Chondrocyte (in vitro differentiated cells): ENCODE data around the gene ATF1. TPM values are rescaled to one million over a fixed set of nuclear protein-coding genes. Genes with fewer than 3 reads are reported as not detected.

Experiments used
- DNase-seq: peaks from one replicate; pipeline ENCODE4 v3.0.0; 2021; ENCODE audit warnings: mixed read lengths, low spot score
- H3K27ac Mint-ChIP-seq: one replicate; pipeline ENCODE4 v1.8.0; 2021; ENCODE audit warnings: mild to moderate bottlenecking, moderate library complexity, mixed read lengths; ENCODE audit not compliant: unreplicated experiment
- H3K27me3 Mint-ChIP-seq: 2 replicates; pipeline ENCODE4 v1.8.0; 2021; ENCODE audit warnings: low read depth, mixed read lengths
- H3K36me3 Mint-ChIP-seq: 2 replicates; pipeline ENCODE4 v1.8.0; 2021; ENCODE audit warnings: low read depth, mixed read lengths
- H3K4me1 Mint-ChIP-seq: 2 replicates; pipeline ENCODE4 v1.8.0; 2021; ENCODE audit warnings: low read depth, mild to moderate bottlenecking, mixed read lengths
- H3K4me3 Mint-ChIP-seq: one replicate; pipeline ENCODE4 v1.8.0; 2021; ENCODE audit warnings: mild to moderate bottlenecking, moderate library complexity, mixed read lengths; ENCODE audit not compliant: unreplicated experiment
- H3K9me3 Mint-ChIP-seq: 2 replicates; pipeline ENCODE4 v1.8.0; 2021; ENCODE audit warnings: low read depth, mixed read lengths
- total RNA-seq: library from RNA; stranded (reverse); gene quantifications from 3 replicates; pipeline ENCODE4 v1.2.1, GENCODE V29; 2021
- TF ChIP-seq, protein P1 (sequence below): fragments of 200-600 bp; sonication (generic); IDR thresholded peaks from 2 replicates; pipeline ENCODE4 v1.5.0; 2021; ENCODE audit warnings: antibody characterized with exemption, mild to moderate bottlenecking, moderate library complexity

ATF1 gene
- total RNA-seq, 1 donor from 2014 or later, result 22.6 TPM

DNA sequence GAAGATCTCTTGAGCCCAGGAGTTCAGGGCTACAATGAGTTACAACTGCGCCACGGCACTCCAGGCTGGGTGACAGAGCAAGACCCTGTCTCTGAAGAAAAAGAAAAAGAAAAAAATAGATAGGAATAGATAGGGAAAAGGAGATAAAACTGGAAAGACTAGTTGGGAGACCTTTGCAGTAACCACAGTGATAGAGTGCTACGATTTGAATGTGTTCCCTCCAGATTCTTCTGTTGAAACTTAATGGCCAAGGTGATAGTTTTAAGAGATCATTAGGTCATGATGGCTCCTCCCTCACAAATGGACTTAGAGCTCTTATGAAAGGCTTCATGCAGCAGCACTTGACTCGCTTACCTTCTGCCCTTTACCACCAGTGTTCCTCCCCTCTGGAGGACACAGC is 13.5 kb upstream of the ATF1 start:
- no peaks in the 10 kb centered on the region for H3K27me3 Mint-ChIP-seq
- no peak overlapping the region for H3K4me3 Mint-ChIP-seq
- H3K9me3 Mint-ChIP-seq, result peaks cover 1% of the 10 kb centered on the region
- H3K27ac Mint-ChIP-seq, result no peak overlapping the region
- TF ChIP-seq, protein P1, sequence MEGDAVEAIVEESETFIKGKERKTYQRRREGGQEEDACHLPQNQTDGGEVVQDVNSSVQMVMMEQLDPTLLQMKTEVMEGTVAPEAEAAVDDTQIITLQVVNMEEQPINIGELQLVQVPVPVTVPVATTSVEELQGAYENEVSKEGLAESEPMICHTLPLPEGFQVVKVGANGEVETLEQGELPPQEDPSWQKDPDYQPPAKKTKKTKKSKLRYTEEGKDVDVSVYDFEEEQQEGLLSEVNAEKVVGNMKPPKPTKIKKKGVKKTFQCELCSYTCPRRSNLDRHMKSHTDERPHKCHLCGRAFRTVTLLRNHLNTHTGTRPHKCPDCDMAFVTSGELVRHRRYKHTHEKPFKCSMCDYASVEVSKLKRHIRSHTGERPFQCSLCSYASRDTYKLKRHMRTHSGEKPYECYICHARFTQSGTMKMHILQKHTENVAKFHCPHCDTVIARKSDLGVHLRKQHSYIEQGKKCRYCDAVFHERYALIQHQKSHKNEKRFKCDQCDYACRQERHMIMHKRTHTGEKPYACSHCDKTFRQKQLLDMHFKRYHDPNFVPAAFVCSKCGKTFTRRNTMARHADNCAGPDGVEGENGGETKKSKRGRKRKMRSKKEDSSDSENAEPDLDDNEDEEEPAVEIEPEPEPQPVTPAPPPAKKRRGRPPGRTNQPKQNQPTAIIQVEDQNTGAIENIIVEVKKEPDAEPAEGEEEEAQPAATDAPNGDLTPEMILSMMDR, result no peak
- DNase-seq, result no peak
- peaks cover 8% of the 10 kb centered on the region for H3K4me1 Mint-ChIP-seq
- peaks cover 17% of the 10 kb centered on the region for H3K36me3 Mint-ChIP-seq

DNA sequence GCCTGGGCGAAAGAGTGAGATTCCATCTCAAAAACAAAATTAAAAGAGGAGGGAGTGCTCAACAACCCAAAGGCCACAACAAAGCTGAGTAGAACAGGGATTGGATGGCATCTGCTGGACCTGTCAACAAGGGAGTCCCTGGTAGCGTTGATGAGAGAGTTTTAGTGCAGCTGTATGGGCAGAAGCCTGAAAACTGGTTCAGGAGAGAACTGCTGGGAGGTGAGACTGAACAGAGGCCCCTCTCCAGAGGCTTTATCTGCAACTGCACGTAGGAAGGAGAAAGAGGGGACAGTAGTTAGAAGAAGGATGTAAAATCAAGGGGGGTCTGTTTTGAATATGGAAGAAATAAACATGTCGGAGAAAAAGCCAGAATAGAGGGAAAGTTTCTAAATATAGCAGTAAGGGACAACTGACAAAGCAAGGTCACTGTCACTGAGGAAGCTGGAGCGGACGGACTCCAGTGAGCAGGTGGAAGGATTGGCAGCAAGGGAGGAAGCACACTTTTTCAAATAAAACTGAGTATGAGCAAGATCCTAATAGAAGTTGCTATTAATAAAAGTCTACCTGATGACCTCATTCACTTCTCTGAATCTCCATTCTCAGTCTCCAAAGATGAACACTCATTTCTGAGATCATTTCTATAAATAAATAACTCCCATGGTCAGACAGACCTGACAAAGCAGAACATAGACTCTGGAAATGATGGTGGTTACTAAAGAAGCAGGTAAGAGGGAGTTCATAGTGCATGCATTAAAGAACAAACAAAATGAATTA is 11.8 kb upstream of the ATF1 start:
- TF ChIP-seq, protein P1, result no peak
- peaks cover 5% of the 10 kb centered on the region for H3K9me3 Mint-ChIP-seq
- peaks cover 8% of the 10 kb centered on the region for H3K4me1 Mint-ChIP-seq
- peaks cover 11% of the 10 kb centered on the region for H3K36me3 Mint-ChIP-seq
- DNase-seq, result no peak
- H3K27me3 Mint-ChIP-seq, result no peaks in the 10 kb centered on the region
- no peak overlapping the region for H3K4me3 Mint-ChIP-seq
- H3K27ac Mint-ChIP-seq, result no peak overlapping the region

DNA sequence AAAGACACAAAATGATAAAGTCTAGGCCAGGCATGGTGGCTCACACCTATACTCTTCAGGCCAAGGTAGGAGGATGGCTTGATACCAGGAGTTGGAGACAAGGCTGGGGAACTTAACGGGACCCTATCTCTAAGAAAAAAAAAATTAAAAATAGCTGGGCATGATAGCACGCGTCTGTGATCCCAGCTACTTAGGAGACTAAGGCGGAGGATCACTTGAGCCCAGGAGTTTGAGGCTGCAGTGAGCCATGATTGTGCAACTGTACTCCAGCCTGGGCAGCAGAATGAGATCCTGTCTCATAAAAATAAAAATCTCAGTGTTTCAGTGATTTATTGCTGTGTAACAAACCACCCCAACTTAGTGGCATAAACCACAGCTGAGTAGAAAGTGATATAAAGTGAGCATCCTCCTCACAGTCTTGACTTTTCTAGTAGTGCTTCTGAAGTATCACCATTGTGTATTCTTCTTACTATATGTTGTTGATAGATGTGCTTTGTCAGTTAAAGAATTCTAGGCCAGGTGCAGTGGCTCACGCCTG is 10.6 kb upstream of the ATF1 start:
- no peak overlapping the region for H3K4me3 Mint-ChIP-seq
- H3K4me1 Mint-ChIP-seq, result peaks cover 8% of the 10 kb centered on the region
- H3K27me3 Mint-ChIP-seq, result no peaks in the 10 kb centered on the region
- no peak for DNase-seq
- peaks cover 11% of the 10 kb centered on the region for H3K36me3 Mint-ChIP-seq
- H3K27ac Mint-ChIP-seq, result no peak overlapping the region
- TF ChIP-seq, protein P1, result no peak
- H3K9me3 Mint-ChIP-seq, result peaks cover 5% of the 10 kb centered on the region

DNA sequence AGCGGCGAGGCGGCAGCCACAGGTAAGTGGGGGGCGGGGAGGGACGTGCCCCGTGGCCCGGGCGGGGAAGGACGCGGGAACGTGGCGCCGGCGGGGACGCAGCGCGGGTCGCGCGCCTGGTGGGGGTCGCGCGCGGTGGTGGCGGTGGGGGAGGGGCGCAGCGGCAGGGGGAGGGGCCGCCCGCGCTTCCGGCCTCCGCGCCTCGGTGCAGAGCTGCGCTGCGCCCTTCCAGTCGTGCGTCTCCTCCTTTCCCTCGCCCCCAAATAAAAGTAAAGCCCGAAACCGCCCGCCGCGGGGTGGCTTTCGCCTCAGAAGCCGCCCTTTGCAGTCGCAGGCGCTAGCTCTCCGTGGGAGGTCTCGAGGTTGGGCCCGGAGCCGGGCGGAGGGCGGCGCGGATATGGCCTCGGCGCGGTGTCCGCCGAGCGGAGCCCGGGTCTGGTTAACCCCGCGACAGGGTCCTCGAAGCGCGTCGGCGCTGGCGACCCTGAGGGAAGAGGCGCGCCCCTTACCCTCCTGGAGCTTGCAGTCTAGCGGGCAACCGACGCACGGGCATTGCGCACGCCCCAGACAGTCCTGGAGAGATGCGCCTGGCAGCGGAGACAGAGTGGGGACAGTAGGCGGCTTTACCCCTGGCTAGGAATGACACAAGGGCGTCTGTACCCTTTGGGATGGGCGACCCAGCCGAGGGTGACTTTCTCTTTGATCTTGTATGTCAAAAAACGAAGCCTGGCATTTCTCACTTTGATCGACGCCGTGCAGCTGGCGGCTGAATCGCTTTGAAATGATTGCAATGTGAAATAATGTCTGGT is 589 bp downstream of the ATF1 start:
- H3K4me1 Mint-ChIP-seq, result peaks cover 31% of the 10 kb centered on the region
- TF ChIP-seq, protein P1, result no peak
- H3K4me3 Mint-ChIP-seq, result peak overlapping the region; percentile 91
- H3K9me3 Mint-ChIP-seq, result no peaks in the 10 kb centered on the region
- no peaks in the 10 kb centered on the region for H3K27me3 Mint-ChIP-seq
- no peak for DNase-seq
- H3K36me3 Mint-ChIP-seq, result no peaks in the 10 kb centered on the region
- peak overlapping the region; percentile 97 for H3K27ac Mint-ChIP-seq

DNA sequence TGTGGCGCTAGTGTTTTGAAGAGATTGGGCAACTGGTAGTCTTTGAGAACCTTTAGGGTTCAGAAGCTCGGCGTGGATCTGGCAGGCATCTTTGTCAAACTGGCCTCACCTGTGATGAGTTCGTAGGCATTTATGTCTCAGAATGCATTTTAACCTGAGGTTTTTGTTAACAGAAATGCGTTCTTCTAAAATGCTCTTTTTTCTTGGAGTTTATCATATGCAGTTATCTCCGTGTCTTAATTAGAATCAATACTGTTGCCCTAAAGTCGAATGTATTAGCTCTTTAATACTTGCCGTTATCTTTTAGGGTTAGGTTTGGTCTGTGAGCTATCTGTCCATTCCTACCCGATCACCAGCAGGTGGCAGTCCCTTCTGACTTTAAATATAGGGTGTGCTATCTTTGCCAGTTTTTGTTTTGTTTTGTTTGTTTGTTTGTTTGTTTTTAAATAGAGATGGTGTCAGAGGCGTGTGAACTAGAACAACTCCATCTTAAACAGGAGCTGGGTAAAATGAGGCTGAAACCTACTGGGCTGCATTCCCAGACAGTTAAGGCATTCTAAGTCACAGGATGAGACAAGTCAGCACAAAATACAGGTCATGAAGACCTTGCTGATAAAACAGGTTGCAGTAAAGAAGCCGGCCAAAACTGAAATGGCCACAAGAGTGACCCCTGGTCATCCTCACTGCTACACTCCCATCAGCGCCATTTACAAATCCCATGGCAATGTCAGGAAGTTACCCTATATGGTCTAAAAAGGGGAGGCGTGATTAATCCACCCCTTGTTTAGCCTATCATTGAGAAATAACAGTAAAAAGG is 1.4 kb downstream of the ATF1 start:
- Mint-ChIP-seq H3K9me3 (no peaks in the 10 kb centered on the region), H3K27me3 (no peaks in the 10 kb centered on the region), H3K36me3 (no peaks in the 10 kb centered on the region), H3K27ac (peak overlapping the region; percentile 75), H3K4me3 (peak overlapping the region; percentile 91), H3K4me1 (peaks cover 31% of the 10 kb centered on the region)
- DNase-seq, result no peak
- TF ChIP-seq, protein P1, result peak; percentile 92
